ENCODE results near the gene FAM149B1. TPM values are rescaled to one million over a fixed set of nuclear protein-coding genes. Genes with fewer than 3 reads are reported as not detected.

FAM149B1 gene
- total RNA-seq, 4 donors from 2014 or later, result 12.4 to 21.7 (median 16.3) TPM

GRCh38 chr10:73152009-73152408 is 15.9 kb upstream of the FAM149B1 start:
- H3K4me3 ChIP-seq (ENCODE audit: low read depth, poor library complexity, severe bottlenecking), result no peak overlapping the region
- intact Hi-C loops (cut with DNase I; ENCODE audit: low total_unique reads), result loop anchor here (10.0 kb wide), 1 partner anchor 77 kb away; no protein-coding TSS in a partner anchor
- WGBS, 2 donors, result 94 to 100% methylated on average over 3 of the region's 3 CpGs
- no peak for DNase-seq (ENCODE audit: low spot score in 2 of 2)
- TF ChIP-seq, protein P1, sequence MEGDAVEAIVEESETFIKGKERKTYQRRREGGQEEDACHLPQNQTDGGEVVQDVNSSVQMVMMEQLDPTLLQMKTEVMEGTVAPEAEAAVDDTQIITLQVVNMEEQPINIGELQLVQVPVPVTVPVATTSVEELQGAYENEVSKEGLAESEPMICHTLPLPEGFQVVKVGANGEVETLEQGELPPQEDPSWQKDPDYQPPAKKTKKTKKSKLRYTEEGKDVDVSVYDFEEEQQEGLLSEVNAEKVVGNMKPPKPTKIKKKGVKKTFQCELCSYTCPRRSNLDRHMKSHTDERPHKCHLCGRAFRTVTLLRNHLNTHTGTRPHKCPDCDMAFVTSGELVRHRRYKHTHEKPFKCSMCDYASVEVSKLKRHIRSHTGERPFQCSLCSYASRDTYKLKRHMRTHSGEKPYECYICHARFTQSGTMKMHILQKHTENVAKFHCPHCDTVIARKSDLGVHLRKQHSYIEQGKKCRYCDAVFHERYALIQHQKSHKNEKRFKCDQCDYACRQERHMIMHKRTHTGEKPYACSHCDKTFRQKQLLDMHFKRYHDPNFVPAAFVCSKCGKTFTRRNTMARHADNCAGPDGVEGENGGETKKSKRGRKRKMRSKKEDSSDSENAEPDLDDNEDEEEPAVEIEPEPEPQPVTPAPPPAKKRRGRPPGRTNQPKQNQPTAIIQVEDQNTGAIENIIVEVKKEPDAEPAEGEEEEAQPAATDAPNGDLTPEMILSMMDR (IDR thresholded peaks at IDR 0.05), result no peak
- TF ChIP-seq POLR2A (IDR thresholded peaks at IDR 0.05), result no peak

DNA sequence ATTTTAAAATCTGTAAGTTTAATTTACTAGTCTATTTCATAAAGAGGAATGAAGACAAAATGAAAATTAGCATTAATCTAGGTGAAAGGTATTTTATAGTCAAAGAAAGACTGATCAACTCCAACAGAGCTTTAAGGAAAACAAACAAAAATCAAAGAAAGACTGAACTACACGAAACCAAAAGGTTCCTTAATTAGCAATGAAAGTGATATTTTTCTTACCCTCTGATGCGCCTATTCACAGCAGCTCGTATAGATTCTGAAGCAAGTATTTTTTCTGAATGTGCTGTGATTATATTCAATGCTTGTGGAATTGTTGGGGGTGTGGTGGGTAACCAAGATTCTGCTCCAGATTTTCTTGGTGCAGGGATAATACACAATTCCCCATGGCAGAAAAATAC is 11.9 kb upstream of the FAM149B1 start:
- no peak for DNase-seq (ENCODE audit: low spot score in 2 of 2)
- intact Hi-C loops (cut with DNase I; ENCODE audit: low total_unique reads), result loop anchor here (10.0 kb wide), 1 partner anchor 81 kb away; no protein-coding TSS in a partner anchor
- H3K4me3 ChIP-seq (ENCODE audit: low read depth, poor library complexity, severe bottlenecking), result no peak overlapping the region
- TF ChIP-seq, protein P1 (IDR thresholded peaks at IDR 0.05), result no peak
- no peak for TF ChIP-seq POLR2A (IDR thresholded peaks at IDR 0.05)
- 87 to 96% methylated on average over 3 of the region's 3 CpGs for WGBS, 2 donors

GRCh38 chr10:73159038-73159648 is 8.8 kb upstream of the FAM149B1 start:
- H3K4me3 ChIP-seq (ENCODE audit: low read depth, poor library complexity, severe bottlenecking), result no peak overlapping the region
- TF ChIP-seq, protein P1 (IDR thresholded peaks at IDR 0.05), result no peak
- TF ChIP-seq POLR2A (IDR thresholded peaks at IDR 0.05), result no peak
- intact Hi-C loops (cut with DNase I; ENCODE audit: low total_unique reads), result loop anchor here (10.0 kb wide), 1 partner anchor 84 kb away; no protein-coding TSS in a partner anchor
- peak; percentile 46 to 88 for DNase-seq (ENCODE audit: low spot score in 2 of 2)
- 5 to 6% methylated on average over 5 of the region's 5 CpGs for WGBS, 2 donors

GRCh38 chr10:73161079-73161478 is 6.8 kb upstream of the FAM149B1 start:
- WGBS, 2 donors, result 83 to 90% methylated on average over 1 of the region's 1 CpG
- TF ChIP-seq, protein P1 (IDR thresholded peaks at IDR 0.05), result no peak
- TF ChIP-seq POLR2A (IDR thresholded peaks at IDR 0.05), result no peak
- DNase-seq (ENCODE audit: low spot score in 2 of 2), result no peak
- intact Hi-C loops (cut with DNase I; ENCODE audit: low total_unique reads), result no loop called here
- H3K4me3 ChIP-seq (ENCODE audit: low read depth, poor library complexity, severe bottlenecking), result no peak overlapping the region

DNA sequence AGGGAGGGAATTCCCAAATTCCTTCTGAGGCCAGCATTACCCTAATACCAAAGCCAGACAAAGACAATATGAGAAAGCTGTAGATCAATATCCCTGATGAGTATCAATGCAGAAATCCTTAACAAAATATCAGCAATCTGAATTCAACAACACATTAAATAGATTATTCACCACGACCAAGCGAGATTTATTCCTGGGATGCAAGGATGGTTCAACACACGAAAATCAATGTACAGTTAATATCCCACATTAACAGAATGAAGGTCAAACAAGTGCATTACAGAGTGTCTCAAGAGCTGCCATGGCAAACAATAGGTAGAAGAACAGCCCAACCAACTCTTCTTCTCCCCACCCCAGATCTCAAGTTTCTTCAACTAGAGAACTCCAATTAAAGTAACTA is 6.3 kb upstream of the FAM149B1 start:
- TF ChIP-seq, protein P1 (IDR thresholded peaks at IDR 0.05), result no peak
- no peak for TF ChIP-seq POLR2A (IDR thresholded peaks at IDR 0.05)
- DNase-seq (ENCODE audit: low spot score in 2 of 2), result no peak
- H3K4me3 ChIP-seq (ENCODE audit: low read depth, poor library complexity, severe bottlenecking), result no peak overlapping the region
- 89 to 94% methylated on average over 3 of the region's 3 CpGs for WGBS, 2 donors
- intact Hi-C loops (cut with DNase I; ENCODE audit: low total_unique reads), result no loop called here

DNA sequence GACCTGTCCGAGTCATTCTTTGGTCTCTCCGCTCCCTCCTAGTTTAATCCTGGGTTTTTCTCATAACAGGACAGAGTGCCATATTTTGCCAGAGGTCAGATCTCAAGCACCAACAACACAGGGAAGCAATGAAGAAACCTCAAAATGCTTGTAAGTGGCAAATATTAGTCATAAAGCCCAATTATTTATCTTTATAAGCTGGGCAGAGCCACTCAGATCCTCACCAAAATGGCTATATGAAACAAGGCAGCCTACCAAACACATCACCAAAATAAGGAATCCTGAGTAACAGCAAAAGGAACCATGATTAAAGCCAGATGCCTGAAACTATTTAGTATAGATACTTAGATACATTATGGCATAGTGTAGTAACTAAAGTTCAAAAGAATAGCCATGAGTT is 4.8 kb upstream of the FAM149B1 start:
- no peak for DNase-seq (ENCODE audit: low spot score in 2 of 2)

More for the DNA sequence above, 4.8 kb upstream of the FAM149B1 start:
- TF ChIP-seq POLR2A (IDR thresholded peaks at IDR 0.05), result no peak
- TF ChIP-seq, protein P1 (IDR thresholded peaks at IDR 0.05), result no peak
- 95 to 97% methylated on average over 2 of the region's 2 CpGs for whole genome bisulfite sequencing, 2 donors
- no peak overlapping the region for H3K4me3 ChIP-seq (ENCODE audit: low read depth, poor library complexity, severe bottlenecking)
- intact Hi-C loops (cut with DNase I; ENCODE audit: low total_unique reads), result no loop called here
